ENCODE data around the gene FOXP1.
"Not testable (repeated sequence)": the region's sequence is repeated elsewhere in the genome, so short reads cannot be mapped to it uniquely, and the experiment has no call there.

Gene FOXP1

GRCh38 chr3:70996082-70996481, 587.4 kb downstream of the FOXP1 start:
- DNase-seq (ENCODE audit: low read depth in 3 of 3, low spot score in 1 of 3), result no peak

- DNase-seq (ENCODE audit: low read depth in 3 of 3, low spot score in 1 of 3), result no peak
These were observed 588.9 kb downstream of the FOXP1 start for GRCh38 chr3:70994644-70995043.

- no peak for DNase-seq (ENCODE audit: low read depth in 3 of 3, low spot score in 1 of 3)
These were observed 590.8 kb downstream of the FOXP1 start for GRCh38 chr3:70992562-70993204.

- no peak for DNase-seq (ENCODE audit: low read depth in 3 of 3, low spot score in 1 of 3)
These were observed 591.4 kb downstream of the FOXP1 start for GRCh38 chr3:70992131-70992530.

- DNase-seq (ENCODE audit: low read depth in 3 of 3, low spot score in 1 of 3), result no peak
These were observed 592.8 kb downstream of the FOXP1 start for GRCh38 chr3:70990723-70991122.

- no peak for DNase-seq (ENCODE audit: low read depth in 3 of 3, low spot score in 1 of 3)
These were observed 593.3 kb downstream of the FOXP1 start for GRCh38 chr3:70990185-70990584.

GRCh38 chr3:70989174-70989573, 594.4 kb downstream of the FOXP1 start:
- DNase-seq (ENCODE audit: low read depth in 3 of 3, low spot score in 1 of 3), result no peak

GRCh38 chr3:70988111-70988510, 595.4 kb downstream of the FOXP1 start:
- no peak for DNase-seq (ENCODE audit: low read depth in 3 of 3, low spot score in 1 of 3)

GRCh38 chr3:70985572-70985971, 598.0 kb downstream of the FOXP1 start:
- no peak for DNase-seq (ENCODE audit: low read depth in 3 of 3, low spot score in 1 of 3)

- DNase-seq (ENCODE audit: low read depth in 3 of 3, low spot score in 1 of 3), result no peak
These were observed 598.6 kb downstream of the FOXP1 start for GRCh38 chr3:70984776-70985482.

- DNase-seq (ENCODE audit: low read depth in 3 of 3, low spot score in 1 of 3), result no peak
These were observed 600.8 kb downstream of the FOXP1 start for GRCh38 chr3:70982700-70983140.

- DNase-seq (ENCODE audit: low read depth in 3 of 3, low spot score in 1 of 3), result no peak
These were observed 601.2 kb downstream of the FOXP1 start for GRCh38 chr3:70982284-70982683.

- DNase-seq (ENCODE audit: low read depth in 3 of 3, low spot score in 1 of 3), result no peak
These were observed 602.2 kb downstream of the FOXP1 start for GRCh38 chr3:70981231-70981880.

GRCh38 chr3:70980646-70981170, 602.8 kb downstream of the FOXP1 start:
- DNase-seq (ENCODE audit: low read depth in 3 of 3, low spot score in 1 of 3), result no peak

- DNase-seq (ENCODE audit: low read depth in 3 of 3, low spot score in 1 of 3), result no peak
These were observed 603.4 kb downstream of the FOXP1 start for GRCh38 chr3:70979983-70980645.

- no peak for DNase-seq (ENCODE audit: low read depth in 3 of 3, low spot score in 1 of 3)
These were observed 605.8 kb downstream of the FOXP1 start for GRCh38 chr3:70977712-70978111.

GRCh38 chr3:70975981-70976380, 607.5 kb downstream of the FOXP1 start:
- not testable (repeated sequence) for DNase-seq (ENCODE audit: low read depth in 3 of 3, low spot score in 1 of 3)

- no peak for DNase-seq (ENCODE audit: low read depth in 3 of 3, low spot score in 1 of 3)
These were observed 608.8 kb downstream of the FOXP1 start for GRCh38 chr3:70974747-70975146.

- no peak for DNase-seq (ENCODE audit: low read depth in 3 of 3, low spot score in 1 of 3)
These were observed 610.0 kb downstream of the FOXP1 start for GRCh38 chr3:70973558-70973957.

- DNase-seq (ENCODE audit: low read depth in 3 of 3, low spot score in 1 of 3), result no peak
These were observed 610.7 kb downstream of the FOXP1 start for GRCh38 chr3:70972855-70973254.

- DNase-seq (ENCODE audit: low read depth in 3 of 3, low spot score in 1 of 3), result no peak
These were observed 612.6 kb downstream of the FOXP1 start for GRCh38 chr3:70970952-70971351.

GRCh38 chr3:70970171-70970570, 613.4 kb downstream of the FOXP1 start:
- DNase-seq (ENCODE audit: low read depth in 3 of 3, low spot score in 1 of 3), result no peak
